Endodermal cell (in vitro differentiated cells): ENCODE data around the gene LRCH2. TPM values are rescaled to one million over a fixed set of nuclear protein-coding genes. Genes with fewer than 3 reads are reported as not detected.

Source experiments
- DNase-seq: peaks from one replicate; pipeline ENCODE4 v3.0.0-alpha.2; 2017
- H3K27ac ChIP-seq: 2 replicates; pipeline ENCODE4 v1.5.1; 2013; ENCODE audit warnings: mild to moderate bottlenecking, low read depth, low read length, moderate library complexity
- H3K27me3 ChIP-seq: 2 replicates; pipeline ENCODE4 v1.6.1; 2013; ENCODE audit warnings: mild to moderate bottlenecking, low read length, moderate library complexity; ENCODE audit not compliant: insufficient read depth, control insufficient read depth, poor library complexity, severe bottlenecking
- H3K36me3 ChIP-seq: 2 replicates; pipeline ENCODE4 v1.7.0; 2013; ENCODE audit warnings: mild to moderate bottlenecking, low read length, moderate library complexity; ENCODE audit not compliant: control insufficient read depth, insufficient read depth
- H3K4me1 ChIP-seq: one replicate; pipeline ENCODE4 v1.7.0; 2013; ENCODE audit warnings: low read length; ENCODE audit not compliant: control insufficient read depth, insufficient read depth
- H3K4me3 ChIP-seq: 2 replicates; pipeline ENCODE4 v1.5.1; 2013; ENCODE audit warnings: mild to moderate bottlenecking, low read length, moderate library complexity
- H3K9ac ChIP-seq: 2 replicates; pipeline ENCODE4 v1.6.1; 2013; ENCODE audit warnings: mild to moderate bottlenecking, low read length, moderate library complexity; ENCODE audit not compliant: poor library complexity, severe bottlenecking; ENCODE audit errors: extremely low read depth
- H3K9me3 ChIP-seq: 2 replicates; pipeline ENCODE4 v1.6.1; 2013; ENCODE audit warnings: mild to moderate bottlenecking, low read length, moderate library complexity; ENCODE audit not compliant: control insufficient read depth
- H3K27ac Mint-ChIP-seq: 2 replicates; pipeline ENCODE4 v1.8.0; 2020; ENCODE audit warnings: mixed read lengths
- H3K27me3 Mint-ChIP-seq: 2 replicates; pipeline ENCODE4 v1.8.0; 2021; ENCODE audit warnings: mild to moderate bottlenecking, mixed read lengths; ENCODE audit not compliant: insufficient read depth
- H3K36me3 Mint-ChIP-seq: 2 replicates; pipeline ENCODE4 v1.8.0; 2020; ENCODE audit warnings: low read depth, mixed read lengths
- H3K4me1 Mint-ChIP-seq: 2 replicates; pipeline ENCODE4 v1.8.0; 2020; ENCODE audit warnings: mixed read lengths
- H3K4me3 Mint-ChIP-seq: 2 replicates; pipeline ENCODE4 v1.8.0; 2020; ENCODE audit warnings: mild to moderate bottlenecking, moderate library complexity, mixed read lengths
- H3K9me3 Mint-ChIP-seq: 2 replicates; pipeline ENCODE4 v1.8.0; 2020; ENCODE audit warnings: mild to moderate bottlenecking, mixed read lengths
- CTCF ChIP-seq: fragments of 200-600 bp; sonication (generic); conservative IDR thresholded peaks from 2 replicates; pipeline ENCODE4 v1.5.0; 2021; ENCODE audit warnings: antibody characterized with exemption, mild to moderate bottlenecking
- WGBS, 2 experiments: methylation state at CpG; one replicate each; pipeline versions ENCODE4 v1.1.5 to v1.1.7; 2013; ENCODE audit warnings: missing lambda C conversion rate in 2 of 2, mixed read lengths in 1 of 2; ENCODE audit not compliant: insufficient coverage in 1 of 2, insufficient read length in 1 of 2; 5-methylcytosine and 5-hydroxymethylcytosine counted together
- total RNA-seq, 2 donors: library from RNA; stranded (reverse); fragmentation: NEBNext Ultra II Directional in 1 of 2; extraction: Animal tissue kit (Norgen Biotek cat#: 25700) in 1 of 2; gene quantifications; 2 replicates in 1 of 2; 3 replicates in 1 of 2; pipeline ENCODE4 v1.2.1, GENCODE V29; 2021

The LRCH2 gene
- total RNA-seq, 2 donors from 2014 or later: 1.0 to 2.8 TPM

- H3K4me1 Mint-ChIP-seq: peaks cover 9% of the 10 kb centered on the region
- no peaks in the 10 kb centered on the region for H3K27me3 Mint-ChIP-seq
- H3K27me3 ChIP-seq: no peaks in the 10 kb centered on the region
- peaks cover 5% of the 10 kb centered on the region for H3K36me3 Mint-ChIP-seq
- no peaks in the 10 kb centered on the region for H3K9me3 ChIP-seq
- WGBS, 2 experiments: 92 to 95% methylated on average over 3 to 16 of the region's 16 CpGs
- no peak within 1 kb of the TSS for H3K9ac ChIP-seq
- no peak within 1 kb of the TSS for H3K27ac ChIP-seq
- H3K4me3 Mint-ChIP-seq: no peak within 1 kb of the TSS
- no peak for TF ChIP-seq CTCF
- no peaks in the 10 kb centered on the region for H3K4me1 ChIP-seq
- no peaks in the 10 kb centered on the region for H3K36me3 ChIP-seq
- H3K9me3 Mint-ChIP-seq: peaks cover 35% of the 10 kb centered on the region
- no peak within 1 kb of the TSS for H3K4me3 ChIP-seq
- H3K27ac Mint-ChIP-seq: no peak within 1 kb of the TSS
- DNase-seq: no peak
Observed at GRCh38 chrX:115189110-115189509, 44.8 kb downstream of the LRCH2 start, which contains the start of gene RBMXL3. Gene RBMXL3, plus strand, starts transcription at chrX:115189410. Its CDS starts 32 bp downstream, at chrX:115189442.

GRCh38 chrX:115183980-115184379 lies 49.9 kb downstream of the LRCH2 start:
- no peak for TF ChIP-seq CTCF
- Mint-ChIP-seq H3K4me3 (no peak overlapping the region), H3K4me1 (peaks cover 12% of the 10 kb centered on the region), H3K9me3 (peaks cover 7% of the 10 kb centered on the region), H3K27ac (no peak overlapping the region), H3K36me3 (peaks cover 2% of the 10 kb centered on the region), H3K27me3 (peaks cover 4% of the 10 kb centered on the region)
- H3K27ac ChIP-seq: no peak overlapping the region
- no peaks in the 10 kb centered on the region for H3K36me3 ChIP-seq
- DNase-seq: no peak
- no peak overlapping the region for H3K9ac ChIP-seq
- H3K4me3 ChIP-seq: no peak overlapping the region
- no peaks in the 10 kb centered on the region for H3K4me1 ChIP-seq
- H3K9me3 ChIP-seq: no peaks in the 10 kb centered on the region
- WGBS, 2 experiments: 100% methylated on average over 1 of the region's 2 CpGs; no CpG with 5 or more reads in 1 of the 2 experiments
- H3K27me3 ChIP-seq: no peaks in the 10 kb centered on the region

- WGBS, 2 experiments: 72% methylated on average over 1 of the region's 1 CpG; no CpG with 5 or more reads in 1 of the 2 experiments
- peaks cover 5% of the 10 kb centered on the region for H3K4me1 Mint-ChIP-seq
- no peak overlapping the region for H3K4me3 ChIP-seq
Observed at GRCh38 chrX:115178473-115178872, 55.4 kb downstream of the LRCH2 start.

More at GRCh38 chrX:115178473-115178872, 55.4 kb downstream of the LRCH2 start:
- no peak overlapping the region for H3K27ac Mint-ChIP-seq
- H3K4me3 Mint-ChIP-seq: no peak overlapping the region
- no peaks in the 10 kb centered on the region for H3K4me1 ChIP-seq
- H3K36me3 ChIP-seq: no peaks in the 10 kb centered on the region
- H3K9me3 Mint-ChIP-seq: peaks cover 23% of the 10 kb centered on the region
- H3K27me3 ChIP-seq: no peaks in the 10 kb centered on the region
- H3K27ac ChIP-seq: no peak overlapping the region
- H3K36me3 Mint-ChIP-seq: peaks cover 6% of the 10 kb centered on the region
- DNase-seq: no peak
- peaks cover 16% of the 10 kb centered on the region for H3K9me3 ChIP-seq
- H3K9ac ChIP-seq: no peak overlapping the region
- TF ChIP-seq CTCF: no peak
- H3K27me3 Mint-ChIP-seq: peaks cover 25% of the 10 kb centered on the region
